ENCODE results near the gene TOB2.
A peak's percentile ranks its signal among the peaks of the same experiment; 100 is the strongest.

Gene TOB2

GRCh38 chr22:41478473-41478872 is 31.9 kb upstream of the TOB2 start:
- no CpG with 5 or more reads among the region's 2 CpGs for WGBS (ENCODE audit: extremely low coverage, insufficient coverage, insufficient read length)
- Histone ChIP-seq H3K9me3 (ENCODE audit: insufficient read depth, low read depth, low read length) (no peaks in the 10 kb centered on the region), H3K79me2 (ENCODE audit: control insufficient read depth, insufficient read depth, low read length, poor library complexity) (peaks cover 2% of the 10 kb centered on the region)

GRCh38 chr22:41474872-41475451 is 28.4 kb upstream of the TOB2 start:
- peak overlapping the region; percentile 95 for H3K4ac ChIP-seq (ENCODE audit: low read depth, low read length)
- H3K14ac ChIP-seq (ENCODE audit: low read length): no peak overlapping the region
- no peak overlapping the region for H3K4me3 ChIP-seq (ENCODE audit: low read depth, low read length)
- no peak overlapping the region for H3K23ac ChIP-seq (ENCODE audit: low read length)
- H3K79me1 ChIP-seq (ENCODE audit: low read length): no peaks in the 10 kb centered on the region
- H3K27ac ChIP-seq (ENCODE audit: low read depth, low read length): no peak overlapping the region
- WGBS (ENCODE audit: extremely low coverage, insufficient coverage, insufficient read length): no CpG with 5 or more reads among the region's 6 CpGs
- H2BK5ac ChIP-seq (ENCODE audit: low read depth, low read length, poor library complexity): no peak overlapping the region
- H3K36me3 ChIP-seq (ENCODE audit: control insufficient read depth in 1 of 2, insufficient read depth in 2 of 2, low read length in 2 of 2): peaks cover 2 to 3% of the 10 kb centered on the region in 2 experiments
- H2BK120ac ChIP-seq (ENCODE audit: insufficient read depth, low read length, poor library complexity): no peak overlapping the region
- H3K9ac ChIP-seq (ENCODE audit: low read length): no peak overlapping the region
- H2AFZ ChIP-seq (ENCODE audit: insufficient read depth, low read length, poor library complexity): no peak overlapping the region
- H2BK12ac ChIP-seq (ENCODE audit: low read length): no peak overlapping the region
- H3K79me2 ChIP-seq (ENCODE audit: control insufficient read depth, insufficient read depth, low read length, poor library complexity): peaks cover 2% of the 10 kb centered on the region
- H3K27me3 ChIP-seq (ENCODE audit: insufficient read depth, low read length): no peaks in the 10 kb centered on the region
- H3K18ac ChIP-seq (ENCODE audit: low read length): no peak overlapping the region
- no peak for DNase-seq
- H3K9me3 ChIP-seq (ENCODE audit: insufficient read depth, low read depth, low read length): no peaks in the 10 kb centered on the region
- H3K4me2 ChIP-seq (ENCODE audit: low read length): no peak overlapping the region
- no peaks in the 10 kb centered on the region for H3K4me1 ChIP-seq (ENCODE audit: control insufficient read depth in 1 of 2, insufficient read depth in 2 of 2, low read length in 2 of 2)
- H4K91ac ChIP-seq (ENCODE audit: low read depth, low read length): no peak overlapping the region
- H4K8ac ChIP-seq (ENCODE audit: low read depth, low read length): no peak overlapping the region
- no peak overlapping the region for H2AK5ac ChIP-seq (ENCODE audit: low read length)
- H4K12ac ChIP-seq (ENCODE audit: low read depth, low read length): peak overlapping the region; percentile 72

More at GRCh38 chr22:41478473-41478872, 31.9 kb upstream of the TOB2 start:
- H3K79me1 ChIP-seq (ENCODE audit: low read length): no peaks in the 10 kb centered on the region
- no peak overlapping the region for H3K4me3 ChIP-seq (ENCODE audit: low read depth, low read length)
- no peak overlapping the region for H4K91ac ChIP-seq (ENCODE audit: low read depth, low read length)
- no peak overlapping the region for H3K14ac ChIP-seq (ENCODE audit: low read length)
- no peak overlapping the region for H4K8ac ChIP-seq (ENCODE audit: low read depth, low read length)
- no peak overlapping the region for H3K18ac ChIP-seq (ENCODE audit: low read length)
- H3K27ac ChIP-seq (ENCODE audit: low read depth, low read length): no peak overlapping the region
- H2BK120ac ChIP-seq (ENCODE audit: insufficient read depth, low read length, poor library complexity): no peak overlapping the region
- no peak overlapping the region for H2AFZ ChIP-seq (ENCODE audit: insufficient read depth, low read length, poor library complexity)
- H4K12ac ChIP-seq (ENCODE audit: low read depth, low read length): no peak overlapping the region
- H3K23ac ChIP-seq (ENCODE audit: low read length): no peak overlapping the region
- H3K4me2 ChIP-seq (ENCODE audit: low read length): no peak overlapping the region
- H3K4ac ChIP-seq (ENCODE audit: low read depth, low read length): no peak overlapping the region
- H2AK5ac ChIP-seq (ENCODE audit: low read length): no peak overlapping the region
- DNase-seq: no peak
- H2BK12ac ChIP-seq (ENCODE audit: low read length): no peak overlapping the region
- H3K4me1 ChIP-seq (ENCODE audit: control insufficient read depth in 1 of 2, insufficient read depth in 2 of 2, low read length in 2 of 2): peaks cover 0 to 3% of the 10 kb centered on the region in 2 experiments
- H3K27me3 ChIP-seq (ENCODE audit: insufficient read depth, low read length): no peaks in the 10 kb centered on the region
- H3K9ac ChIP-seq (ENCODE audit: low read length): no peak overlapping the region
- peaks cover 0 to 3% of the 10 kb centered on the region in 2 experiments for H3K36me3 ChIP-seq (ENCODE audit: control insufficient read depth in 1 of 2, insufficient read depth in 2 of 2, low read length in 2 of 2)
- H2BK5ac ChIP-seq (ENCODE audit: low read depth, low read length, poor library complexity): no peak overlapping the region

GRCh38 chr22:41471568-41471967 is 25.0 kb upstream of the TOB2 start:
- H3K79me2 ChIP-seq (ENCODE audit: control insufficient read depth, insufficient read depth, low read length, poor library complexity): peaks cover 10% of the 10 kb centered on the region
- no peak overlapping the region for H2AFZ ChIP-seq (ENCODE audit: insufficient read depth, low read length, poor library complexity)
- H3K27ac ChIP-seq (ENCODE audit: low read depth, low read length): no peak overlapping the region
- no peak overlapping the region for H3K23ac ChIP-seq (ENCODE audit: low read length)
- H2BK12ac ChIP-seq (ENCODE audit: low read length): no peak overlapping the region
- H3K9ac ChIP-seq (ENCODE audit: low read length): no peak overlapping the region
- H3K18ac ChIP-seq (ENCODE audit: low read length): no peak overlapping the region
- H3K9me3 ChIP-seq (ENCODE audit: insufficient read depth, low read depth, low read length): no peaks in the 10 kb centered on the region
- H2AK5ac ChIP-seq (ENCODE audit: low read length): no peak overlapping the region
- no peak overlapping the region for H4K8ac ChIP-seq (ENCODE audit: low read depth, low read length)
- peaks cover 7 to 9% of the 10 kb centered on the region in 2 experiments for H3K36me3 ChIP-seq (ENCODE audit: control insufficient read depth in 1 of 2, insufficient read depth in 2 of 2, low read length in 2 of 2)
- H2BK120ac ChIP-seq (ENCODE audit: insufficient read depth, low read length, poor library complexity): no peak overlapping the region
- peak overlapping the region; percentile 21 for H3K4ac ChIP-seq (ENCODE audit: low read depth, low read length)
- H3K4me1 ChIP-seq (ENCODE audit: control insufficient read depth in 1 of 2, insufficient read depth in 2 of 2, low read length in 2 of 2): peaks cover 4 to 10% of the 10 kb centered on the region in 2 experiments
- no peak overlapping the region for H4K91ac ChIP-seq (ENCODE audit: low read depth, low read length)
- WGBS (ENCODE audit: extremely low coverage, insufficient coverage, insufficient read length): no CpG with 5 or more reads among the region's 2 CpGs
- H3K14ac ChIP-seq (ENCODE audit: low read length): no peak overlapping the region
- no peaks in the 10 kb centered on the region for H3K27me3 ChIP-seq (ENCODE audit: insufficient read depth, low read length)
- no peak overlapping the region for H4K12ac ChIP-seq (ENCODE audit: low read depth, low read length)
- no peak overlapping the region for H2BK5ac ChIP-seq (ENCODE audit: low read depth, low read length, poor library complexity)
- peaks cover 9% of the 10 kb centered on the region for H3K79me1 ChIP-seq (ENCODE audit: low read length)
- no peak for DNase-seq
- H3K4me2 ChIP-seq (ENCODE audit: low read length): no peak overlapping the region
- H3K4me3 ChIP-seq (ENCODE audit: low read depth, low read length): no peak overlapping the region

- Histone ChIP-seq H3K4me2 (ENCODE audit: low read length) (no peak overlapping the region), H2BK12ac (ENCODE audit: low read length) (no peak overlapping the region), H2BK120ac (ENCODE audit: insufficient read depth, low read length, poor library complexity) (no peak overlapping the region), H3K4me3 (ENCODE audit: low read depth, low read length) (no peak overlapping the region), H3K9me3 (ENCODE audit: insufficient read depth, low read depth, low read length) (no peaks in the 10 kb centered on the region), H3K23ac (ENCODE audit: low read length) (no peak overlapping the region), H3K79me1 (ENCODE audit: low read length) (peaks cover 9% of the 10 kb centered on the region), H4K12ac (ENCODE audit: low read depth, low read length) (no peak overlapping the region), H2AK5ac (ENCODE audit: low read length) (no peak overlapping the region), H4K8ac (ENCODE audit: low read depth, low read length) (no peak overlapping the region), H3K36me3 (ENCODE audit: control insufficient read depth in 1 of 2, insufficient read depth in 2 of 2, low read length in 2 of 2) (peaks cover 10 to 15% of the 10 kb centered on the region in 2 experiments), H4K91ac (ENCODE audit: low read depth, low read length) (no peak overlapping the region), H3K4ac (ENCODE audit: low read depth, low read length) (peak overlapping the region; percentile 56), H3K9ac (ENCODE audit: low read length) (no peak overlapping the region), H3K27me3 (ENCODE audit: insufficient read depth, low read length) (no peaks in the 10 kb centered on the region), H3K14ac (ENCODE audit: low read length) (no peak overlapping the region), H2AFZ (ENCODE audit: insufficient read depth, low read length, poor library complexity) (no peak overlapping the region), H3K18ac (ENCODE audit: low read length) (no peak overlapping the region), H3K4me1 (ENCODE audit: control insufficient read depth in 1 of 2, insufficient read depth in 2 of 2, low read length in 2 of 2) (peaks cover 4 to 10% of the 10 kb centered on the region in 2 experiments), H3K79me2 (ENCODE audit: control insufficient read depth, insufficient read depth, low read length, poor library complexity) (peaks cover 10% of the 10 kb centered on the region), H2BK5ac (ENCODE audit: low read depth, low read length, poor library complexity) (no peak overlapping the region), H3K27ac (ENCODE audit: low read depth, low read length) (no peak overlapping the region)
- no CpG with 5 or more reads among the region's 2 CpGs for WGBS (ENCODE audit: extremely low coverage, insufficient coverage, insufficient read length)
- DNase-seq: no peak
These were observed 24.3 kb upstream of the TOB2 start for GRCh38 chr22:41470886-41471285.

Data from trophoblast cell (in vitro differentiated cells and primary cell).